Right cardiac atrium (tissue), 5 donors: ENCODE measurements around the gene PHIP. TPM values are rescaled to one million over a fixed set of nuclear protein-coding genes. Genes with fewer than 3 reads are reported as not detected.
"Not testable (repeated sequence)": the region's sequence is repeated elsewhere in the genome, so short reads cannot be mapped to it uniquely, and the experiment has no call there.

ENCODE experiments used
- ATAC-seq, 2 donors: fragments of 200-7000 bp; cut with Tn5 transposase; one replicate each; pipeline versions ENCODE4 v1.8.0 to v1.9.1; 2020; ENCODE audit warnings: moderate library complexity in 2 of 2, mild to moderate bottlenecking in 1 of 2
- DNase-seq, 3 donors: peaks; one replicate each; pipeline ENCODE4 v3.0.0-alpha.2; 2020
- H3K27ac ChIP-seq: one replicate; pipeline ENCODE4 v1.5.1; 2013; ENCODE audit warnings: mild to moderate bottlenecking, low read length, control low read depth, moderate library complexity
- H3K27me3 ChIP-seq: one replicate; pipeline ENCODE4 v1.6.1; 2013; ENCODE audit not compliant: control insufficient read depth, insufficient read depth
- H3K4me1 ChIP-seq: one replicate; pipeline ENCODE4 v1.6.1; 2013; ENCODE audit warnings: low read length; ENCODE audit not compliant: control insufficient read depth, insufficient read depth
- H3K4me3 ChIP-seq: one replicate; pipeline ENCODE4 v1.5.1; 2013; ENCODE audit warnings: low read length, control low read depth
- H3K9me3 ChIP-seq: one replicate; pipeline ENCODE4 v1.6.1; 2013; ENCODE audit warnings: low read length; ENCODE audit not compliant: control insufficient read depth
- WGBS: extraction: QIAGEN DNeasy Blood & Tissue Kit; methylation state at CpG from one replicate; pipeline ENCODE4 v1.1.7; 2013; 5-methylcytosine and 5-hydroxymethylcytosine counted together
- intact Hi-C, 4 donors: fragments of 100-400 bp; cut with DNase I; formaldehyde crosslinking; loops; one replicate each; pipeline versions ENCODE4 v1.11.0 to v1.14.0; 2022 to 2023
- polyA plus RNA-seq: library from polyadenylated mRNA; stranded (reverse); fragments of 200-250 nt; gene quantifications from one replicate; pipeline ENCODE4 v1.2.3, GENCODE V29; 2013
- total RNA-seq, 4 donors: library from RNA; stranded (reverse); fragmentation: NEBNext Ultra II Directional; extraction: Animal tissue kit (Norgen Biotek cat#: 25700); gene quantifications; one replicate each; pipeline ENCODE4 v1.2.1, GENCODE V29; 2021
- donor health status: healthy with polysubstance abuse.
- donor health status: DM: no; HTN: yes; CAD: no.
- donor health status: DM: no; HTN: no; CAD: no.
- donor health status: DM: no; HTN: yes; CAD: no; lungs with severe emphysema.
- donor health status: DM: yes; HTN: yes; CAD: no.

PHIP gene
- total and polyA plus RNA-seq, 5 donors: 6.8 to 19.6 (median 19.2) TPM

DNA sequence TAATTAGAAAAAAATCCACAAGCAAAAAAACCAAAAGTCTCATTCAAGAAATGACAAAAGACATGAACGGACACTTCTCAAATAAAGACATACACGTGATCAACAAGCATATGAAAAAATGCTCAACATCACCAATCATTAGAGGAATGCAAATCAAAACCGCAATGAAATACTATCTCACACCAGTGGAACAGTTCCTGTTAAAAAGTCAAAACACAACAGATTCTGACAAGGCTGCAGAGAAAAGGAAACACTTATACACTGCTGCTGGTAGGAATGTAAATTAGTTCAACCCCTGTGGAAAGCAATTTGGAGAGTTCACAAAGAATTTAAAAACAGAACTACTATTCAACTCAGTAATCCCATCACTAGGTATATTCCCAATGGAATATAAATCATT, 152.7 kb downstream of the PHIP start:
- H3K27ac ChIP-seq: no peak overlapping the region
- H3K27me3 ChIP-seq: no peaks in the 10 kb centered on the region
- intact Hi-C loops: no loop called here
- no peaks in the 10 kb centered on the region for H3K4me1 ChIP-seq
- no peaks in the 10 kb centered on the region for H3K9me3 ChIP-seq
- 91% methylated on average over 3 of the region's 3 CpGs for WGBS
- no peak overlapping the region for H3K4me3 ChIP-seq
- no peak for DNase-seq
- no peak for ATAC-seq

- H3K27me3 ChIP-seq, H3K9me3 ChIP-seq, H3K4me3 ChIP-seq, intact Hi-C loops, ATAC-seq, H3K4me1 ChIP-seq, H3K27ac ChIP-seq: not testable (repeated sequence)
- DNase-seq: peak in 1 of 3 donors; percentile 47
- WGBS: 86% methylated on average over 10 of the region's 10 CpGs
These were observed 156.9 kb downstream of the PHIP start for GRCh38 chr6:78921168-78921567.

DNA sequence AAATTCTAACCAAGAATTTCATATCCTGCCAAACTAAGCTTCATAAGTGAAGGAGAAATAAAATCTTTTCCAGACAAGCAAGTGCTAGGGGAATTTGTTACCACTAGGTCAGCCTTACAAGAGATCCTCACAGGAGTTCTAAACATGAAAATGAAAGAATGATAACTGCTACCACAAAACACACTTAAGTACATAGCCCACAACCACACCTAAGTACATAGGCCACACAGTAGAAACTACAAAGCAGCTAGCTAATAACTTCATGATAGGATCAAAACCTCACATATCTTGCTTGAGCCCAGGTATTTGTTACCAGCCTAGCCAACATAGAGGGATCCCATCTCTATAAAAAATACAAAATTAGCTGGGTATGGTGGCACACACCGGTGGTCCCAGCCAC, 160.3 kb downstream of the PHIP start:
- ATAC-seq (no peak), DNase-seq (no peak)
- H3K9me3 ChIP-seq: no peaks in the 10 kb centered on the region
- 95% methylated on average over 1 of the region's 1 CpG for WGBS
- intact Hi-C loops: no loop called here
- H3K4me1 ChIP-seq: no peaks in the 10 kb centered on the region
- no peak overlapping the region for H3K27ac ChIP-seq
- H3K4me3 ChIP-seq: no peak overlapping the region
- no peaks in the 10 kb centered on the region for H3K27me3 ChIP-seq

DNA sequence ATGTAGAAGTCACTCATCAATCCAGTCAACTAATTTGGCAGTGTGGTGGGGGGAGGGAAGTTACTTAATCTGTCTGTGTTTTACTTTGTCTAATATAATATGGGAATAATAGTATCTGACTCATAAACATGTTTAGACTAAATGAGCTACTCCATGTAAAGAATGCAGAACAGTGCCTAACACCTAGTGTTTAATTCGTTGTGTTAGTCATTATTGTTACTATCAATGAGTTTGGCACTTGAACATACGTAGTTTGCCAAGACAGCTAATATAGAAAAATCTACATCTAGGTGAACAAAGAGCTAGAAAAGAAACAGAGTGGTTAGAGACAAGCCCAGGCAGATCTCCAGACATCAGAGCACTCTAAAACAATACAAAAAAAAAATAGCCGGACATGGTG, 161.6 kb downstream of the PHIP start:
- intact Hi-C loops: no loop called here
- ATAC-seq: no peak

DNA sequence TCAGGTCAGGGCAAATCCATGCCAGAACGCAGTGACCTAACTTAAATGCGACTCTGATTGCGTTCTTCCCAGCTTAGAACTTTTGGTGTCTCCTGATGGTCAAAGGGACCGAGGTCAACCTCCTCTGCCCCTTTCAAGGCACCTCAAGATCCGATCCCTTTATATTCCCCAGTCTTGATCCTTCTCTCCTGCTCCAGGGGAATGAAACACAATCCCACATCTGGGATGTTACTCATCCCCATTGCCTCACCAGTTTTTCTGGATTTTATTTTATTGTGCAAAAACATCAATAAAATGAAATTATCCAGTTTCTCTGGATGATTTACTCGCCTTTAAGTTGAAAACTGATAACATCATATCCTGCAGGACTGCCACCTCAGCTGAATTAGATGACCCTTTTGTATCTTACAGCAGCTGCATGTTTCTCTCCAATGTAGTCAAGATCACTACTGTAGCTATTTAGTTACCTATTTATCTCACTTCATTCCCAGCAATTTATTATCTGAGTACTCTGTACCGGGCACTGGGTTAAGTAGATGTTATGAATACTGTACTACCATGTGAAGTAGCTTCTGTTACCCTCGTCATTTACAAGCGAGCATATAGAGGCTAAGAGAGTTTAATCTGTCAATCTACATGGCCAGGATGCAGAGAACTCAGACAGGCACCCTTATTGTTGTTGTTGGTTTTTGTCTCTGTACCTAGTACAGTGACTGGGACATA, 166.7 kb downstream of the PHIP start:
- DNase-seq: no peak
- H3K27me3 ChIP-seq: no peaks in the 10 kb centered on the region
- intact Hi-C loops: no loop called here
- H3K27ac ChIP-seq: no peak overlapping the region
- no peak overlapping the region for H3K4me3 ChIP-seq
- ATAC-seq: no peak
- 64% methylated on average over 9 of the region's 9 CpGs for WGBS
- H3K9me3 ChIP-seq: no peaks in the 10 kb centered on the region
- H3K4me1 ChIP-seq: no peaks in the 10 kb centered on the region

More for the DNA sequence above, 161.6 kb downstream of the PHIP start:
- 93% methylated on average over 3 of the region's 3 CpGs for WGBS
- H3K9me3 ChIP-seq: no peaks in the 10 kb centered on the region
- H3K27ac ChIP-seq: no peak overlapping the region
- H3K27me3 ChIP-seq: no peaks in the 10 kb centered on the region
- H3K4me1 ChIP-seq: no peaks in the 10 kb centered on the region
- no peak for DNase-seq
- no peak overlapping the region for H3K4me3 ChIP-seq

DNA sequence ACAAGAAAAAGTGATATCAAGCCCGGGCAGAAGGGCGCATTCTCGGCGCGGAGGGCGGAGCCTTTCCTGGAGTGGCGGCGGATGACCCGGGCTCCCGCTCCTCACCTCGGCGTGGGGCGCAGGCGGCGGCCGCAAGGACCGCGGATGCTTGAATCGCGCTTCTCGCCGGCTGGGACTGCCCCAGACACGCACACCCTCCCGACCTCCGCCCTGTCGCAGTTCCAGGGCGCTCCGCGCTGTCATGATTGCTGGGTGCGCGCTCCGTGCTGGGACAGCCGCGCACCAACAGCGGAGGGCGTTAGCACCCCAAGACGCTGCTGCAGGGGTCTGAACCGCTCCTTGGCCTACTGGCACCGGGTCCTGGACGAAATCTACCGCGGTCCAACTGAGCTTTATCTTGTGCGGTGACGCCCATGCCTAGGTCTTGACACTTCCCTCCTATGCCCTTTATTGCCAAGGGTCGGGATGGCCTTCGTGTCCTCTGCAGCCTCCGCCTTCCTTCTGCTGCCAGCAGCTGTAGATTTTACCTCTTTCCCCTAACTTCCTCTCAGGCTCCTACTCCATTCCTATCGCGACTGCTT, 167.4 kb downstream of the PHIP start:
- Histone ChIP-seq H3K27ac (no peak overlapping the region), H3K4me1 (no peaks in the 10 kb centered on the region), H3K4me3 (peak overlapping the region; percentile 45), H3K9me3 (no peaks in the 10 kb centered on the region), H3K27me3 (no peaks in the 10 kb centered on the region)
- intact Hi-C loops: no loop called here
- peak; percentile 81 to 86 for ATAC-seq
- WGBS: 6% methylated on average over 49 of the region's 49 CpGs
- DNase-seq: peak; percentile 32 to 71 (median 65)

- no peak overlapping the region for H3K4me3 ChIP-seq
- H3K27me3 ChIP-seq: no peaks in the 10 kb centered on the region
- intact Hi-C loops: no loop called here
- ATAC-seq (peak in 1 of 2 donors; percentile 33), DNase-seq (peak in 1 of 3 donors; percentile 27)
- WGBS: 82% methylated on average over 10 of the region's 10 CpGs
- H3K4me1 ChIP-seq: no peaks in the 10 kb centered on the region
- H3K9me3 ChIP-seq: no peaks in the 10 kb centered on the region
- no peak overlapping the region for H3K27ac ChIP-seq
These were observed 168.0 kb downstream of the PHIP start for GRCh38 chr6:78910010-78910409.

GRCh38 chr6:78909391-78909790, 168.7 kb downstream of the PHIP start:
- WGBS: 62% methylated on average over 3 of the region's 3 CpGs
- no peaks in the 10 kb centered on the region for H3K9me3 ChIP-seq
- intact Hi-C loops: no loop called here
- no peak for DNase-seq
- no peaks in the 10 kb centered on the region for H3K27me3 ChIP-seq
- H3K4me3 ChIP-seq: no peak overlapping the region
- ATAC-seq: peak; percentile 63 to 69
- no peaks in the 10 kb centered on the region for H3K4me1 ChIP-seq
- no peak overlapping the region for H3K27ac ChIP-seq

DNA sequence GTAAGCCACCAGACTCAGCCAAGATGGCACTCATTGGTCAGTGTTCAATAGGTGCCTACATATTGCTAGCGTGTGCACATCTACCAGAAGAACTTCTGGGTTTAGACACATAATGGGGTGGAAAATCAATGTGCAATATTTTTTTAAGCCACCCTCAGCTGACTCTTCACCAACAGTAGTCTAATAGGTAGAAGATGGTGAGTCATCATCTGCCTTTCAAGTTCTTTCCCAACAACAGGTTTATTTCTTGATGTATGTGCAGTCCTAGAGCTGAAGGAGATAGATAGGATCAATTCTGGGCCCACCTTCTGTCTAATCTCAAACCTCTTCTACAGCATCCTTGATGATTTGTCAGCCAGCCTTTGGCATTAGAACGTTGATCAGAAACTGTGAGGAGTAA, 169.4 kb downstream of the PHIP start:
- H3K27me3 ChIP-seq: no peaks in the 10 kb centered on the region
- H3K4me3 ChIP-seq: no peak overlapping the region
- ATAC-seq (no peak), DNase-seq (no peak)
- no peaks in the 10 kb centered on the region for H3K4me1 ChIP-seq
- no peak overlapping the region for H3K27ac ChIP-seq
- intact Hi-C loops: no loop called here
- WGBS: 89% methylated on average over 2 of the region's 2 CpGs
- no peaks in the 10 kb centered on the region for H3K9me3 ChIP-seq

GRCh38 chr6:78896227-78896626, 181.8 kb downstream of the PHIP start:
- WGBS: 89% methylated on average over 2 of the region's 2 CpGs
- no peak overlapping the region for H3K27ac ChIP-seq
- no peaks in the 10 kb centered on the region for H3K9me3 ChIP-seq
- no peaks in the 10 kb centered on the region for H3K4me1 ChIP-seq
- intact Hi-C loops: no loop called here
- H3K4me3 ChIP-seq: no peak overlapping the region
- H3K27me3 ChIP-seq: no peaks in the 10 kb centered on the region
- DNase-seq (no peak), ATAC-seq (no peak)

- H3K4me3 ChIP-seq, H3K9me3 ChIP-seq, H3K27ac ChIP-seq, DNase-seq, H3K27me3 ChIP-seq, H3K4me1 ChIP-seq, ATAC-seq, intact Hi-C loops: not testable (repeated sequence)
- WGBS: 95% methylated on average over 5 of the region's 5 CpGs
These were observed 188.2 kb downstream of the PHIP start for GRCh38 chr6:78889901-78890300.
